ENCODE measurements around the gene NISCH. TPM values are rescaled to one million over a fixed set of nuclear protein-coding genes. Genes with fewer than 3 reads are reported as not detected.

NISCH gene
- total RNA-seq, 2 donors from 2014 or later = 95.9 to 124 TPM

GRCh38 chr3:52477076-52477795 lies 21.8 kb downstream of the NISCH start:
- DNase-seq (ENCODE audit: low spot score) = no peak
- no peak overlapping the region for H3K4me3 ChIP-seq
- H3K27ac ChIP-seq = no peak overlapping the region
- H3K4me1 ChIP-seq (ENCODE audit: control insufficient read depth in 1 of 2, low read depth in 2 of 2) = no peaks in the 10 kb centered on the region
- H3K9me3 ChIP-seq = no peaks in the 10 kb centered on the region
- ATAC-seq (ENCODE audit: insufficient number of reproducible peaks, low FRiP score, low read depth) = no peak
- no peak for TF ChIP-seq CTCF (IDR thresholded peaks at IDR 0.05)
- H3K27me3 ChIP-seq (replicated peaks; ENCODE audit: insufficient read depth) = no peaks in the 10 kb centered on the region
- peaks cover 89% of the 10 kb centered on the region for H3K36me3 ChIP-seq

GRCh38 chr3:52477796-52478095 lies 22.3 kb downstream of the NISCH start:
- Histone ChIP-seq H3K27ac (no peak overlapping the region), H3K27me3 (replicated peaks; ENCODE audit: insufficient read depth) (no peaks in the 10 kb centered on the region), H3K4me1 (ENCODE audit: control insufficient read depth in 1 of 2, low read depth in 2 of 2) (peaks cover 0 to 4% of the 10 kb centered on the region in 2 donors), H3K36me3 (peaks cover 89% of the 10 kb centered on the region), H3K4me3 (no peak overlapping the region), H3K9me3 (no peaks in the 10 kb centered on the region)
- no peak for TF ChIP-seq CTCF (IDR thresholded peaks at IDR 0.05)
- DNase-seq (ENCODE audit: low spot score) = no peak
- no peak for ATAC-seq (ENCODE audit: insufficient number of reproducible peaks, low FRiP score, low read depth)

GRCh38 chr3:52479037-52479876 lies 23.9 kb downstream of the NISCH start:
- Histone ChIP-seq H3K27ac (no peak overlapping the region), H3K36me3 (peaks cover 79% of the 10 kb centered on the region), H3K4me1 (ENCODE audit: control insufficient read depth in 1 of 2, low read depth in 2 of 2) (peaks cover 8 to 18% of the 10 kb centered on the region in 2 donors), H3K9me3 (no peaks in the 10 kb centered on the region), H3K27me3 (replicated peaks; ENCODE audit: insufficient read depth) (no peaks in the 10 kb centered on the region), H3K4me3 (no peak overlapping the region)
- DNase-seq (ENCODE audit: low spot score) (no peak), ATAC-seq (ENCODE audit: insufficient number of reproducible peaks, low FRiP score, low read depth) (no peak)
- no peak for TF ChIP-seq CTCF (IDR thresholded peaks at IDR 0.05)

- H3K36me3 ChIP-seq = peaks cover 73% of the 10 kb centered on the region
- TF ChIP-seq CTCF (IDR thresholded peaks at IDR 0.05) = no peak
- DNase-seq (ENCODE audit: low spot score) (no peak), ATAC-seq (ENCODE audit: insufficient number of reproducible peaks, low FRiP score, low read depth) (no peak)
- no peaks in the 10 kb centered on the region for H3K27me3 ChIP-seq (replicated peaks; ENCODE audit: insufficient read depth)
- H3K27ac ChIP-seq = no peak overlapping the region
- peaks cover 8 to 25% of the 10 kb centered on the region in 2 donors for H3K4me1 ChIP-seq (ENCODE audit: control insufficient read depth in 1 of 2, low read depth in 2 of 2)
- no peak overlapping the region for H3K4me3 ChIP-seq
- H3K9me3 ChIP-seq = no peaks in the 10 kb centered on the region
Observed at GRCh38 chr3:52479877-52480575, 24.6 kb downstream of the NISCH start.
